ENCODE results near the gene CACNG4. TPM values are rescaled to one million over a fixed set of nuclear protein-coding genes. Genes with fewer than 3 reads are reported as not detected.

Gene CACNG4
- total RNA-seq, 4 donors from 2014 or later: 0.27 to 1.9 TPM; not detected in 2

DNA sequence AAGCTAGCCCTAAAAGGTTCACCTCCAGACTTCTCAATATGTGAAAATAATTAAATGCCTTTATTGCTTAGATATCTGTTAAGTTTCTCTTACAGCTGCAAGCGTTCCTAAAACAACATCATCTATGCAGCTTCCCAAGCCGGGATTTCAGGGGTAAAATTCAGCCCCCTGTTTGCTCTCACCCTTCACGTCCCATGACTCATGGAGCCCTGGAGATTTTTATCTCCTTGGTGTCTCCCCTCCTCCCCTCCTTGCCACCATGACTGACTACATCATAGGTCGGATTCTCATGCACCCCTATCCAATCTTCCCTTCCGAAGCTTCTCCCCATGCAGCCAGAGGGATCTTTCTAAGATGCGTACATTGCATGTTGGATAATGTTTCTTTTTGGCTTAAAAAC is 21.0 kb upstream of the CACNG4 start:
- TF ChIP-seq POLR2A (IDR thresholded peaks at IDR 0.05) (no peak), EP300 (IDR thresholded peaks at IDR 0.05; ENCODE audit: low read depth) (no peak), POLR2AphosphoS5 (IDR thresholded peaks at IDR 0.05) (no peak)
- TF ChIP-seq, protein P1, sequence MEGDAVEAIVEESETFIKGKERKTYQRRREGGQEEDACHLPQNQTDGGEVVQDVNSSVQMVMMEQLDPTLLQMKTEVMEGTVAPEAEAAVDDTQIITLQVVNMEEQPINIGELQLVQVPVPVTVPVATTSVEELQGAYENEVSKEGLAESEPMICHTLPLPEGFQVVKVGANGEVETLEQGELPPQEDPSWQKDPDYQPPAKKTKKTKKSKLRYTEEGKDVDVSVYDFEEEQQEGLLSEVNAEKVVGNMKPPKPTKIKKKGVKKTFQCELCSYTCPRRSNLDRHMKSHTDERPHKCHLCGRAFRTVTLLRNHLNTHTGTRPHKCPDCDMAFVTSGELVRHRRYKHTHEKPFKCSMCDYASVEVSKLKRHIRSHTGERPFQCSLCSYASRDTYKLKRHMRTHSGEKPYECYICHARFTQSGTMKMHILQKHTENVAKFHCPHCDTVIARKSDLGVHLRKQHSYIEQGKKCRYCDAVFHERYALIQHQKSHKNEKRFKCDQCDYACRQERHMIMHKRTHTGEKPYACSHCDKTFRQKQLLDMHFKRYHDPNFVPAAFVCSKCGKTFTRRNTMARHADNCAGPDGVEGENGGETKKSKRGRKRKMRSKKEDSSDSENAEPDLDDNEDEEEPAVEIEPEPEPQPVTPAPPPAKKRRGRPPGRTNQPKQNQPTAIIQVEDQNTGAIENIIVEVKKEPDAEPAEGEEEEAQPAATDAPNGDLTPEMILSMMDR (IDR thresholded peaks at IDR 0.05): no peak
- H3K36me3 ChIP-seq: no peaks in the 10 kb centered on the region
- no peak overlapping the region for H3K27ac ChIP-seq
- in situ Hi-C loops (cut with MboI; ENCODE audit: low pct_ligation_motif_present in 1 of 4, low pct_unique_long_range_greater_than_20kb in 1 of 4, low sequenced_read_pairs in 3 of 4): no loop called here
- no peak overlapping the region for H3K4me3 ChIP-seq
- no peaks in the 10 kb centered on the region for H3K4me1 ChIP-seq
- H3K9me3 ChIP-seq: no peaks in the 10 kb centered on the region
- 79 to 86% methylated on average over 5 to 6 of the region's 6 CpGs for WGBS, 2 donors (ENCODE audit: low coverage in 1 of 2)
- H3K27me3 ChIP-seq: peaks cover 36% of the 10 kb centered on the region
- DNase-seq: no peak
- intact Hi-C loops (cut with DNase I; ENCODE audit: low total_unique reads): no loop called here

DNA sequence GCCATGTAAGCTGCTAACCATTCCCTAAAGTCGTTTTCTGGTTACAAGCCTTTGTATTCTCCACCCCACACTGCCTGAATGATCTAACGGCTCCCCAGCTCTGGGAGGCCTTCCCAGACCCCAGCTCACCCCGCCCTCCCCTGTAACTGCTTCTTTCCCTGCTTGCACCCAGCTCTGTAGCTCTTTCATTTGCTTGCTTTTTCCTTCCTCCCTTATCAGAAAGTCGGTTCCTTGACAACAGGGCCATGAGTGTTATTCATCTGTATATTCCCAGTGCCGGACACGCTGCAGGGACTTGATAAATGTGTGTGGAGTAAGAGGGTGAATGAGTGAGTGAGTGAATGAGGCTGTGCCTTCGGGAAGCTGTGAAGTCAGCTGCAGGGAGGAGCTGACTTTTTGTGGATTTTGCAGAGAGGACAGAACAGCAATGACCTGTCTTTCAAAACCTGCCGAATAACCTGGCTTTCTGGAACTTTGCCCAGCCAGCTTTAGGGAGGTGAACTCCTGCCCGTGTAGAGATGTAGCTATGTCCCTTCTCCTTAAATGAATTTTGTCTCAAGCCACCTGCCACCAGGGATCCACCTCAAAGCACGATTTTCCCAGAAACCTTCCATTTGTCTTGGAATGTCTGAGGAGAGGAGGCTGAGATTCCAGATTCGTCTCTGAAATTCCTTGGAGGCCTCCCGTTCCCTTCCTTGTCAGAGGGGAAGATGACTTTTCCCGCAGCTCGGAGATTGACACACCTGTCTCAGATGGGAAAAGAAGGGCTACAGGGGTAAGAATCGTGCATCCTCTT is 20.0 kb upstream of the CACNG4 start:
- Histone ChIP-seq H3K4me3 (no peak overlapping the region), H3K36me3 (no peaks in the 10 kb centered on the region), H3K27me3 (peaks cover 36% of the 10 kb centered on the region), H3K27ac (no peak overlapping the region), H3K4me1 (no peaks in the 10 kb centered on the region), H3K9me3 (no peaks in the 10 kb centered on the region)
- 18 to 24% methylated on average over 10 to 15 of the region's 15 CpGs for WGBS, 2 donors (ENCODE audit: low coverage in 1 of 2)
- intact Hi-C loops (cut with DNase I; ENCODE audit: low total_unique reads) (no loop called here), in situ Hi-C loops (cut with MboI; ENCODE audit: low pct_ligation_motif_present in 1 of 4, low pct_unique_long_range_greater_than_20kb in 1 of 4, low sequenced_read_pairs in 3 of 4) (no loop called here)
- TF ChIP-seq, protein P1 (IDR thresholded peaks at IDR 0.05): no peak
- TF ChIP-seq POLR2A (IDR thresholded peaks at IDR 0.05) (no peak), POLR2AphosphoS5 (IDR thresholded peaks at IDR 0.05) (no peak), EP300 (IDR thresholded peaks at IDR 0.05; ENCODE audit: low read depth) (no peak)
- DNase-seq: no peak

DNA sequence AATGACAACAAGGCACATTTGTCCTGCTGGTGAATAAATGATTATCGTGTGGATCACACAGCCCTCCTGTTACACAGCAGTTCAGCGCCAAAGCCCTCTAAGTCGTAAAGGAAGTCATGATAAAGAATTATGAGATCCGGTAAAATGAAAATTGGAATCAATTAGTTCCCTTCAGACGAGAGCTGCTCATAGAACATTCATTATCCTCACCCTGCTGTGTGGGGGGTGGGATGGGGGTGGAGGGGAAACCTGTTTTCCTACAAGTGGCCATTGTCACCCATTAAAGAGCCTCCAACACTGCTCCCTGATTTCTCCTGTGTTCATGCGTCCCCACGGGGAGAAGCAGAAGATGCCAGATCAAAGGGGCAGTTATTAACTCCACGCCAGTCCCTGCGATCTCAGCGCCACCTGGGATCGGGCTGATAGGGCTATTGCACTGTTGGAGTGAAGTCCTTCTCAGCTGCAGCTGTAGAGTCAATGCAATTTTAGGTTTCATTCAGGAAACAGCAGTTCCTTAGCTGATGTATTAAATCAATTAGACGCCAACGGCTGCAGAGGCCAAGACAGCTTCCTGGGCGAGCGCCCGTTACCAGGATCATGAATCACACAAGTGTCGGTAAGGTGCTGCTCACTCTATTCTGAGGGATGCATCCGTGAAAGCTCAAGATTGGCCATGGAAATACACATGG is 19.2 kb upstream of the CACNG4 start:
- Histone ChIP-seq H3K36me3 (no peaks in the 10 kb centered on the region), H3K27me3 (peaks cover 30% of the 10 kb centered on the region), H3K27ac (no peak overlapping the region), H3K4me1 (no peaks in the 10 kb centered on the region), H3K9me3 (no peaks in the 10 kb centered on the region), H3K4me3 (no peak overlapping the region)
- in situ Hi-C loops (cut with MboI; ENCODE audit: low pct_ligation_motif_present in 1 of 4, low pct_unique_long_range_greater_than_20kb in 1 of 4, low sequenced_read_pairs in 3 of 4) (no loop called here), intact Hi-C loops (cut with DNase I; ENCODE audit: low total_unique reads) (no loop called here)
- 37 to 57% methylated on average over 6 to 18 of the region's 18 CpGs for WGBS, 2 donors (ENCODE audit: low coverage in 1 of 2)
- DNase-seq: no peak
- TF ChIP-seq POLR2A (IDR thresholded peaks at IDR 0.05) (no peak), POLR2AphosphoS5 (IDR thresholded peaks at IDR 0.05) (no peak), EP300 (IDR thresholded peaks at IDR 0.05; ENCODE audit: low read depth) (no peak)
- TF ChIP-seq, protein P1 (IDR thresholded peaks at IDR 0.05): no peak

DNA sequence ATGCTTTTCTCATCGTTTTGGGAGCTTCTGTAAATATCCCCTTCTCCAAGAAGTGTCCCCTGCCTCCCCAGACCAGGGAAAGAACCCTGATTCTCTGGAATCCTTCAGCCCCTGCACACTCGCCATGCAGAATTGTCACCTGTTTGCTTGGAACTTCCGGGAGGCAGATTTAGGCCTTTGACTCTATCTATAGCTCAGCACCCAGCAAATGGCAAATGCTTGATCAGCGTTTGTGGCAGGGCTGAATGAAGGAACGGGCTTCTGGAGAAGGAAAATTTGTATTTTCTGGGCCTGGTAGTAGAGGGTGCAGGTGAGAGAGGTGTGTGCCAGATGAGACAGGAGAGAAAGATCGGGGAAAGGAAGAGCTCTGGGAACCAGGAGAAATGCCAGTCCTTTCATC is 18.3 kb upstream of the CACNG4 start:
- Histone ChIP-seq H3K4me1 (no peaks in the 10 kb centered on the region), H3K27ac (no peak overlapping the region), H3K4me3 (no peak overlapping the region), H3K36me3 (no peaks in the 10 kb centered on the region), H3K27me3 (peaks cover 28% of the 10 kb centered on the region), H3K9me3 (no peaks in the 10 kb centered on the region)
- WGBS, 2 donors (ENCODE audit: low coverage in 1 of 2): 81 to 87% methylated on average over 3 to 6 of the region's 6 CpGs
- TF ChIP-seq EP300 (IDR thresholded peaks at IDR 0.05; ENCODE audit: low read depth) (no peak), POLR2AphosphoS5 (IDR thresholded peaks at IDR 0.05) (no peak), POLR2A (IDR thresholded peaks at IDR 0.05) (no peak)
- TF ChIP-seq, protein P1 (IDR thresholded peaks at IDR 0.05): no peak
- no peak for DNase-seq
- in situ Hi-C loops (cut with MboI; ENCODE audit: low pct_ligation_motif_present in 1 of 4, low pct_unique_long_range_greater_than_20kb in 1 of 4, low sequenced_read_pairs in 3 of 4): no loop called here
- intact Hi-C loops (cut with DNase I; ENCODE audit: low total_unique reads): no loop called here
